ENCODE results near the gene ZIC2. TPM values are rescaled to one million over a fixed set of nuclear protein-coding genes. Genes with fewer than 3 reads are reported as not detected.

Gene ZIC2
- total and polyA plus RNA-seq, 2 of the 8 experiments (the other 6 are each of a cell fraction or from before 2014, with no cell fraction given): 53.2 to 372 TPM

- DNase-seq (ENCODE audit: low read depth in 1 of 2, low spot score in 2 of 2): no peak
- Histone ChIP-seq H2BK20ac (ENCODE audit: low read length) (no peak overlapping the region), H2AK5ac (ENCODE audit: low read depth, low read length) (no peak overlapping the region), H3K27me3 (replicated peaks in 1 of 4; ENCODE audit: control insufficient read depth in 3 of 4, extremely low read depth in 1 of 4, insufficient read depth in 3 of 4, low read length in 3 of 4) (no peaks in the 10 kb centered on the region), H3K4me1 (replicated peaks in 1 of 4; ENCODE audit: control insufficient read depth in 3 of 4, insufficient read depth in 4 of 4, low read length in 3 of 4) (peaks cover 0 to 5% (median 1%) of the 10 kb centered on the region in 4 experiments; a peak in 1 of 7 replicates), H3K4me3 (ENCODE audit: extremely low read depth in 1 of 4, insufficient read depth in 2 of 4, low read depth in 3 of 4, low read length in 4 of 4) (no peak overlapping the region), H3K56ac (replicated peaks; ENCODE audit: insufficient read length, low read depth, low read length) (no peak overlapping the region), H3K9me3 (ENCODE audit: insufficient read depth in 2 of 2, low read depth in 1 of 2, low read length in 1 of 2) (peaks cover 0 to 10% of the 10 kb centered on the region in 2 experiments; a peak in 2 of 4 replicates), H2AFZ (ENCODE audit: low read length) (no peak overlapping the region), H3K4ac (replicated peaks; ENCODE audit: insufficient read length, low read depth, low read length) (no peak overlapping the region), H3K4me2 (ENCODE audit: insufficient read depth in 1 of 2, low read depth in 2 of 2, low read length in 2 of 2) (no peak overlapping the region), H3K18ac (ENCODE audit: extremely low read depth, low read length) (no peak overlapping the region), H2BK120ac (replicated peaks; ENCODE audit: low read depth, low read length) (no peak overlapping the region), H4K91ac (replicated peaks; ENCODE audit: insufficient read length, low read length) (no peak overlapping the region), H3K23ac (ENCODE audit: insufficient read length) (no peak overlapping the region), H4K20me1 (replicated peaks in 1 of 2; ENCODE audit: control insufficient read depth in 1 of 2, insufficient read depth in 2 of 2, low read length in 2 of 2) (no peaks in the 10 kb centered on the region), H3K79me2 (ENCODE audit: control insufficient read depth in 1 of 2, insufficient read depth in 2 of 2, low read length in 2 of 2) (no peaks in the 10 kb centered on the region), H3K14ac (ENCODE audit: insufficient read length) (no peak overlapping the region), H4K5ac (ENCODE audit: insufficient read length, low read depth, low read length) (no peak overlapping the region), H2BK12ac (ENCODE audit: low read depth, low read length) (no peak overlapping the region), H3K23me2 (ENCODE audit: low read depth, low read length) (no peaks in the 10 kb centered on the region), H3K9ac (replicated peaks in 1 of 4; ENCODE audit: extremely low read depth in 1 of 4, low read depth in 3 of 4, low read length in 3 of 4) (no peak overlapping the region), H4K8ac (ENCODE audit: extremely low read depth, insufficient read depth, low read length) (no peak overlapping the region), H3K27ac (ENCODE audit: low read depth, low read length) (no peak overlapping the region), H3K79me1 (ENCODE audit: low read depth, low read length) (no peaks in the 10 kb centered on the region), H2BK5ac (ENCODE audit: low read depth, low read length) (no peak overlapping the region), H2BK15ac (ENCODE audit: low read length) (no peak overlapping the region), H3K36me3 (ENCODE audit: control insufficient read depth in 2 of 4, insufficient read depth in 4 of 4, low read length in 3 of 4) (no peaks in the 10 kb centered on the region)
- POLR2A ChIA-PET (ENCODE audit: partially characterized antibody): no interaction called here
- CTCF ChIA-PET (ENCODE audit: partially characterized antibody): interaction anchor here (0.8 kb wide), 1 partner anchor 14 kb away, joined by 3 read pairs; no protein-coding TSS in a partner anchor
- TF ChIP-seq SUZ12 (IDR thresholded peaks at IDR 0.05; ENCODE audit: low read length) (no peak), CBX5 (IDR thresholded peaks at IDR 0.05; ENCODE audit: low read depth, low read length) (no peak), SIRT6 (IDR thresholded peaks at IDR 0.05; ENCODE audit: low read length) (no peak), KDM1A (IDR thresholded peaks at IDR 0.05; ENCODE audit: borderline replicate concordance, low read length) (no peak), GABPA (IDR thresholded peaks at IDR 0.05; ENCODE audit: borderline replicate concordance, insufficient read depth, low read length) (no peak), CHD1 (IDR thresholded peaks at IDR 0.05; ENCODE audit: low read depth, low read length) (no peak)
- TF ChIP-seq, protein P1, sequence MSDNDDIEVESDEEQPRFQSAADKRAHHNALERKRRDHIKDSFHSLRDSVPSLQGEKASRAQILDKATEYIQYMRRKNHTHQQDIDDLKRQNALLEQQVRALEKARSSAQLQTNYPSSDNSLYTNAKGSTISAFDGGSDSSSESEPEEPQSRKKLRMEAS (IDR thresholded peaks at IDR 0.05): no peak
- WGBS, 2 experiments (ENCODE audit: extremely low coverage in 1 of 2, insufficient coverage in 1 of 2, insufficient read length in 1 of 2, insufficient replicate concordance in 2 of 2, low coverage in 1 of 2, low lambda C conversion rate in 2 of 2, missing lambda C conversion rate in 1 of 2): 87% methylated on average over 3 of the region's 3 CpGs; no CpG with 5 or more reads in 1 of the 2 experiments
- no peak for FAIRE-seq
Observed at GRCh38 chr13:100022798-100023197, 41.2 kb downstream of the ZIC2 start.
